GM21619 (cell line): Measurements from ENCODE around the gene KRAS.
A peak's percentile ranks its signal among the peaks of the same experiment; 100 is the strongest.

Experiments
- ATAC-seq: cut with Tn5 transposase; IDR thresholded peaks from one replicate; pipeline ENCODE4 v1.9.1; 2021; ENCODE audit not compliant: unreplicated experiment

KRAS gene

DNA sequence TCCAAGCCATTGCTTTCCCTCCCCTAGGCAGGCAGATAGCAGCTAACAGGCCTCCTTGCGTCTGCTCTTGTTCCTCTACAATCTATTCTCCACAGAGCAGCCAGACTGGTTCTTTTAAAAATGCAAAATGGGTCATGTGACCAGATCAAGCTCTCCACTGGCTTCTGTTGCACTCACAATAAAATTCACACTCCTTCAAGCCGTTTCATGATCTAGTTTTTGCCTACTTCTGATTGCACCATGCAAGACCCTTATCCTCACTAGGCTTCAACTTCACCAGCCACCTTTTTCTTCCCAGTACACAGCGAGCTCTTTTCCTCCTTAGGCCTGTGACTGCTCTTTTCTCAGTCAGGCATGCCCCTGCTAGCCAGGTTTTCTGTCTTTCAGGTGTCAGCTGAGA is 6.1 kb upstream of the KRAS start:
- ATAC-seq: no peak

DNA sequence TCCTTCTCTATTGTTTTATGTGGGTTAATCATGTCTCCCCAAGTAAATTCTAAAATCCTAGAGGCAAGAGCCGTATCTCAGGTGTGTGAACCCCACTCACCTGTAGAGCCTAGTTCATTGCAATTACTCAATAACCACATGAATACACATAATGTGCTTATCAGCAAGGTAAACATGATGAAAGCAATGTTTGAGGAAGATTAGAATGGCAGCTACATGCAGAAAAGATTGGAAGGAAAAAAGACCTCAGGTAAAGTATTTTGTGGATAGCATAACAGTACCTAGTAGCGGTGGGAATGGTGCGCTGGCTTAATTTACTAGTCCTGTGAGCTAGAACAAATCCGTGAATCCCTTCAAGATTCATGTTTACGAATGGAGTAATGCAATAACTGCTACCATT is 5.3 kb upstream of the KRAS start:
- no peak for ATAC-seq

DNA sequence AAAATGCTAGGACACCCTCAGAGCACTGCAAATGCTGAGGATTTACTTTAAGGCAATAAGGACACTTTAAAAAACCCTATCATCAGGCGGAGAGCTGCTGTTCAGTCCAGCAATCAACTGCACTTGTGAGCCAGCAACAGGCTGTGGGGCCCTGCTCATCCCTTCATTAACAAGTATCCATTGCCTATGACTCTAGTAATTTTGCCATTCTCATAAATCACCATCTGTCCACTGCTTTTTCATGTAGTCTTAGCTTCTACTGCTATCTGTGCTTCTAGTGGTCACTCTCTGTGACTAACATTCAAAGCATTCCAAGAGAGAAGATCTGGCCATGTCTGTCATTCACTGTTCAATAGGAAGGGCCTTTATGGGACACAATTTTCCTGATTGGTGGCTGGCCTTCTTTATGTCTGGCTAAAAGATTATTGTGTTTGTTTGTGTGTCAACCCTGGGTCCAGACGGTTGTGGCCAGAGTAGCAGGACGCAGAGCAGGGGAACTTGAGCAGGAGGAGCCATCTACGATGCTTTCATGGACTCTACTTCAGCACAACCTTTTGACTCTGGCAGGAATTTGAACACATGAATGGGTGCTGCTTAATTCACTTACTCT is 3.6 kb upstream of the KRAS start:
- ATAC-seq: no peak

DNA sequence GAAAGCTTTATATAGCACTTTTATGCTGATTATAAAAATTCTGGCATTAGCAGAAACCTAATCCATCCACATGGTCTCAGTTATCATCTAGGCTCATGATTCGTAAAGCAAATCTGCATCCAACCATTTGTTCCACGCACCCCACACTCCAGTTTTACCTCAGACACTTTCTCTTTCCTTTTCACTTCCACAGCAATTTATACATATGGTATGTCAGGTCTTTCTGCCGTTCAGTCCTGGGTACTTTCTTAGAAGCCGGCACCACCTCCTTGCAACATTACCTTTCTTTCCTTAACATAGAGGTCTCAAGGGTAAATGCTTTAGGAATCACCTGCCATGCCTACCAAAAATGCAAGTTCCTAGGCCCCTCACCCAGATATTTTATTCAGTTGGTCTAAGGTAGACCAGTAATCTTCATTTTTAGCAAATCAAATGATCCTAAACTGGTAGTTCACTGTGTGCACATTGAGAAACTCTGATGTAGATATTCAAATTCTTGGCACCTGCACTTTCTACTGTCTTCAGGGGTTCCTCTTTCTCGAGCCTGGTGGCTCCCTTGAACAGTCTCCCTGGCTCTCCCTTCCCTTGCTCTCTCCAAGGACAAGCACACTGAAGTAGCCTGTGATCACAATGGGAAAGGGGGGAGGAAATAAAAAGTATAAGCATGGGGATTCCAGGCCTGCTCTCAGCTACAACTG is 2.8 kb upstream of the KRAS start:
- no peak for ATAC-seq

DNA sequence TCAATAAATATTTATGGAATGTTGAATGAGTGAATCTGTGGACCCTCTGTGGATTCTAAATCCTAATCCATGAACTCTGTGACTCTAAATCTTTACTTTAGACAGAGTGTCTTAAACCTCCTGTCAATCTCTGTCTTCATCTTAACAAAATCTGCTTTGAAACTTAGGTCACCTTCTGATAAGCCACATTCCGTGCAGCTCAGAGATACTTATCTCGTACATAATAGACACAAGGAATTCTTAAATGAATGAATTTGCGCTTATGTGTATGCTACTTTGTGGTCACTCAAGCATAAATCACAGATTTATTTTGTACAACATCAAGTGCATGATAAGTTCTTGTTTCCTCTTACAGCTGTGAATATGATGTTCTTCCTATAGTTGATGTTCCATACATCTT is 2.2 kb upstream of the KRAS start:
- no peak for ATAC-seq

DNA sequence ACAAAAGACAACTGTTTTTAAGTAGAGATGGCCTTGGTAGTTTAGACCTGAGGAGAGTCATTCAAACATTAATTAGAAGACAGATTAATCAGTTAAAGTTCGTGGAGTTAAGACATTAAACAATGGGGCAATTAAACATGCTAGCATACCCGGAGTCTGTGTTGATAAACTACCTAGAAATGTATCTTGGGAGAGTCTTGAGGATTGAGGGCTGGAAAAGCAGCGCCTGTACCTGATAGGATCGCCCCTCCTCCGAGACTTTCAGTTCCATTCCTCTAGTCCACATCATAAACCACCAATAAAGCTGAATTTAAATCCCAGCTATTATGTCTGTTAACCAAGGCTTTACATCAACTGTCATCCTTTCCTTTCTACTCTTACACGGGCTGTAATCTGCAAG is 1.0 kb upstream of the KRAS start:
- ATAC-seq: no peak

DNA sequence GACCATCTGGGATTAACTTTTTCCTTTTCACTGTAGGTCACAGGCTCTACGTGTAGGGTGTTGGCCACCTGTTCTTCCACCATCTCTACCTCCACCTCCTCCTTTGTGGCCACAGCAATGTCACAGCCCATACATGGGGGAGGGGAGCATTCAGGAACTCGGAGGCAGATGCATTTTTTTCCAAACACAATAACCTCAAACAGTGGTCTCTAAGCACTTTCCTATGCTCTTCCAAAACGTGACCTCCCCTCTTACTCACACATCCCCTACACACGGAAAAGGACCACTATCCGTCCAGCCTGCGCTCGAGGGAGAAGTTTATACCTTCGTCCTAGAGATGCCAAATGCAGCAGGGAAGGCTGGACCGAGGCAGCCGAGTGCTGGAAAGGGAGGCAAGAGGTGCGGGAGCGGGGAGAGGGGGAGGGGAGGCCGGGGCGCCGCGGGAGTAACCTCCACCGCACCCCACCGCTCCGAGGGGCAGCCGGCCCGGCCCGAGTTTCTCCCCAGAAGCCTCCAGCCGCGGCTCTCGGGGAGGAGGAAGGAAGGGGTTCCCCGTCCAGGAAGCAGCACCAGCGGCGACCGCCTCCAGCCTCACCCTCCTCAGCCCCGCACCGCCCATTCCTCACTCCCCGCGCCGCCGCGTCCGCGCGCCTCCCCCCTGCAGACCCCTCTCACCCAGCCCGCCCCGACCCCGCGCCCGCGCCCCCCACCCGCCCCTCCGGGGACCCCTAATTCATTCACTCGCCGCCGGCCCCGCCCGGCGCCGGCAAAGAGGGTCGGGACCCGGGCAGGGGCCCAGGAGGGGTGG is 594 bp downstream of the KRAS start:
- peak; percentile 32 for ATAC-seq

DNA sequence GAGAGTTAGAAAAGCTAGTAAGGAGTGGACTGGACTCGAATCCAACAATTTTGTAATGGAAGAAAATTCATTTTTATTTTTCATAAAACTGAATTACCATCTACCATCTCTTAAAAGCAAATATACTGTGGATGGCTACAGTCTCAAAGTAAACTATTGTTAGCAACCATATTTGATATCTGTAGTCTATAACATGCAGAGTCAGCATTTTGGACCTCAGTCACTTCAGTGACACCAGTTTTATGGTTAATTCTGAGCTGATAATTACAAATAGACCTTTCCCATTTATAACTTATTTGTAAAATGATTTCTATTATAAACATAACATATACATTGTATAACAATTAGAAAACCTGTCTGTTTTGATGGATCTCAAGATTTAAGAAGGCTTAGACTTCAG is 2.0 kb downstream of the KRAS start:
- no peak for ATAC-seq

DNA sequence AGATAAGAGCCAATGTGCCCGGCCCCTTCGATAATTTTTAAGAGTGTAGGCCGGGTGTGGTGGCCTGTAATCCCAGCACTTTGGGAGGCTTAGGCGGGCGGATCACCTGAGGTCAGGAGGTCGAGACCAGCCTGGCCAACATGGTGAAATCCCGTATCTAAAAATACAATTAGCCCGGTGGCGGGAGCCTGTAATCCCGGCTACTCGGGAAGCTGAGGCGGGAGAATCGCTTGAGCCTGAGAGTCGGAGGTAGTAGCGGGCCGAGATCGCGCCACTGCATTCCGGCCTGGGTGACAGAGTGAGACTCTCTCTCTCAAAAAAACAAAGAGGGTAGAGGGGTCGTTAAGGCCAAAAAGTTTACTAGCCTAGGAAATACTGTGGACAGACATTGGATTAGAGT is 2.6 kb downstream of the KRAS start:
- ATAC-seq: no peak

DNA sequence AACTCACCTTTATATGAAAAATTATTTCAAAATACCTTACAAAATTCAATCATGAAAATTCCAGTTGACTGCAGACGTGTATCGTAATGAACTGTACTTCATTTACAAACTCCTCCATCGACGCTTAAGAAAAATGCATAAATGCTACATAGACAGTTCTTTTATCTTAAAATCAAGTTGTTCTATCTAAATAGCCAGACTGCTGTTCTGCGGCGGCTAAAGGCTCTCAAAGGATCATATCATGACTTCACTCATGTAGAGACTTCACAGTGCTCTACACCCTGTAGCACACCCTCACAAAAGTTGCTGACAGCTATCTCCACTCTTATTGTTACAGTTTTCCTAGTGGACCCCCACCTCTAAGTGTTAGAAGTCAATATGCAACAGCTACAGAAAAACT is 5.2 kb downstream of the KRAS start:
- no peak for ATAC-seq

DNA sequence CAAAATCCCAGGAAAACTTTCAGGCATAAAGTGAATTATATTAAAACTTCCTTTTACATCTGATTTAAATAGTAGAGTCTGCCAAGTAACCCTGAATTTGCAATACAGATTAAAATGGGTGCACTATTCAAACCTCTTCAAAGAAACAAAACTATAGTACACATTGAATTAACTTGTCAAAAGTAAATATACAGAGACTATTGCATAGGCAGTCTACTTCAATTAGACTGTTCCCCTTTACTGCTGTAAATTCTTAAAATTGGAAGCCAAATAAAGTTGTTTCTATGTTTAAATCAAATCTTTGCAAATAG is 7.1 kb downstream of the KRAS start:
- ATAC-seq: no peak

DNA sequence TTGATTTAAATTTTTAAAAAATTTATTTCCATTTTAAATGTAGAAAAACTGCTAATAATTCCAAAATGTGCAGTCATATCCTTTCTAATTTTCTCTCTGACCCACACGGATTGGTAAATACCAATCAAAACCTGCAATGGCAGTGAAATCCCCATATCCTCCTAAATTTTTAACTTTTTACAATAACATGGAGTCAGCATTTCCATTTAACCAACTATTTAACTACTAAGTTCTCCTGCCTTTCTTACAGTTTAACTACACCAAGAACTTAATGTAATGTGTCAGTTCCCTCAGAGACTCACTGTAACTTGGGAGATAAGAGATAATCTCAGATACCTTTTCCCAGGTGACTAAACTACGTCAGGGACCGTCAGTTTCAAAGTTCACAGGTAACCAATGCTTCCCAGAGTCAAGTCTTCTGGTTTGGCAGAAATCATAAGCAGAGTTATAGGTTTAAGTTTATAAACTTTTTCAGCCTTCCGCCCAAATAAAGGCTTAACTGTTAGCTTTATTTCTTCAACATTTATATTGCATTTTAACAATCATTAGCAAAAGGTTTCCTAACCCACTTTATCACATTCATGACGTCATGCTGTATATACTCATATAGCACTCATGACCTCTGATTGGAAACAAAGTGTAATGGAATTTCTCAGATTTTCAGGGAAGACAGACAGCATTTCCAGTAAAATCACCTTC is 7.6 kb downstream of the KRAS start:
- ATAC-seq: no peak

DNA sequence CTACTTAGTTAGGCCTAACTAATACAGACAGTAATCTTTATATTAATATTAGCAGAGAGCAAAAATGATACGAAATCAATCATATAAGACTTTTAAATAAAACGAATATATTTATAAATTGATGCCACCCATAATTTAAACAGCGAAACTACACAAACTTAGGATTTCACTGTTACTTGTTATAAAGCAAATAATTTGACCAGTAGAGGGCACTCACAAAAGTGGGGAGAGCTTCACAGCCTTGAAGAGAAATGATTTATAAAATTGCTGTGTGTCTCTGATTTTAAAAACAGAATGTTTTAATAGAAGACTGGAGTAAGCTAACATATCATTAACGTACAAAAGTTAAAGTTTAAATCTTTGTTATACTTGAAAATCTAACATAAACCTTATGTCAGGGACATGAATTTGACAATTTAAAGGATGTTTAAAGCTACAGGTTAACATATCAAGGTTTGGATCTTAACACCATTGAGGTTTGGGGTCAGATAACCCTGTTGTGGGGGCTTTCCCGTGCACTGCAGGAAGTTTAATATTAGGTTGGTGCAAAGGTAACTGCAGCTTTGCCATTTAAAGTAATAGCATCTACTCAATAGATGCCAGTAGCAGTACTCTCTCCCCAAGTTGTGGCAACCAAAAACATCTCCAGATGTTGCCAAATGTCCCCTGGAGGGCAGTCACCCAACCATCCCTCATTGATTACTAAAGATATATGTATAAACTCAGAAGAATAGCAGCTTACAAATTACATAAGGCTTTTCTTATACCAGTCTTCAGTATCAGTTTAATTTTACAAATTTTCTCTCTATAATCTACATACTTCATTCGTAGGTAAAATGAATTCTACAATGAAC is 9.3 kb downstream of the KRAS start:
- ATAC-seq: no peak

DNA sequence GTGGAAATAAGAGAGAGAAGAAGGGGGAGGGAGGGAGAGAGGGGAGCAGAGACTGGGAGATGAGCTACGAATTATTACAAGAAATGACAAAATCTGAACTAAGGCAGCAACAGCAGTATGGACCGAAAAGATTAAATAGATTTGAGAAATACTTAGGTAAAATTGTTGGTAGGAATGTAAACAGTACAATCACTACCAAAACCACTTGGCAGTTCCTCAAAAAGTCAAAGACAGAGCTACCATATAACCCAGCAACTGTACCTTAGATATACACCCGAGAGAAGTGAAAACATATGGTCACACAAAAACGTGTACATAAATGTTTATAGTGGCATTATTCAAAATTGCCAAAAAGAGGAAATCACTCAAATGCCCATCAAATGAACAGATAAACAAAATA is 14.1 kb downstream of the KRAS start:
- no peak for ATAC-seq

DNA sequence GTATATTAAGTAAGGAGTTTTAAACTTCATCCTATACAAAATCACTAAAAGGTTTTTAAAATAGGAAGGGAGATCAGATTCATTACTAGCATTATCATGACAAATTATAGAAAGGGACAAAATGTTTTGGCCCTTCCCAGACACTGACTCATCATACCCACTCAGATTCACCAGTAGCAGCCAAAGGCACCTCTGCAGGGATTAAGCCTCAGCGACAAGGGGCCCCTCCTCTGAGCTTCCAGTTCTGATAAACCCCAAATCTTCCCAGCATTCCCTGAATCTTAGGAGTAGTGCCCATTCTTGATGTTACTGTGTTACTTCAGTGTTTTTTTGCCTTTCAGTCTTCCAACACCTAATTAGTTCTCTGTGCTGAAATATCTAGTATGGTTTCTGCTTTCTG is 14.5 kb downstream of the KRAS start:
- ATAC-seq: no peak

DNA sequence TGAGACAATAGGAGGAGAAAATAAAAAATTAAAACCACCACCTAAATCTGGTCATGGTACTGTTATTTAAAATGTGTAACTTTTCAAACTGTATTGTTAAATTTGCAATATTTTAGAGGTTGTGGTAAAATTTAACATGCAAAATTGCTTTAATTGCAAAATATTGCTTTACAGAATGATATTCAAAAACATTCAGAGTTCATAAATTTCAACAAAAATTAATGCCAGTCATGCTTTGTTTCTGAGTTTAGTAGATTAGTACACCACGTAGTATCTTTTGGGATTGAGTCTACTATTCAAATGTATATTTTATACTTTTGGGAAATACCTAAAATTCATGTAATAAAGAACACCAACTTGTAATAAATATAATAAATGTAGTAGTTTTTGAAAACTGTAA is 37.4 kb downstream of the KRAS start:
- ATAC-seq: no peak

DNA sequence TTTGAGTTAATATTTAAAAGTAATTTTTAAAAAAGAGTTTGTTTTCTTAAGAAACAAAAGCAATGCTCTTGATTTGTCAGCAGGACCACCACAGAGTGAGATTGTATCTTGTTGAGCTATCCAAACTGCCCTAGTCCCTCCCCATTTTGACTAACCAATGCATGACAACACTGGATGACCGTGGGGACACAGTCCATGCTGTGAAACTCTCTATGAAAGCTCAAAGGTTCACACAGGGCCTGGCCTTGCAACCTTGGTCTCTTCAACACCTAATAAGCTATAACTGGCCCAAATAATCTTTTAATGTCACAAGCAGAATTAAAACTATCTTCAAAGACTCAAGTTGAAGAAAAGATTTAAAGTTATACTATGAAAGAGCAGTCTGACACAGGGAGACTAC is 42.2 kb downstream of the KRAS start:
- ATAC-seq: no peak

DNA sequence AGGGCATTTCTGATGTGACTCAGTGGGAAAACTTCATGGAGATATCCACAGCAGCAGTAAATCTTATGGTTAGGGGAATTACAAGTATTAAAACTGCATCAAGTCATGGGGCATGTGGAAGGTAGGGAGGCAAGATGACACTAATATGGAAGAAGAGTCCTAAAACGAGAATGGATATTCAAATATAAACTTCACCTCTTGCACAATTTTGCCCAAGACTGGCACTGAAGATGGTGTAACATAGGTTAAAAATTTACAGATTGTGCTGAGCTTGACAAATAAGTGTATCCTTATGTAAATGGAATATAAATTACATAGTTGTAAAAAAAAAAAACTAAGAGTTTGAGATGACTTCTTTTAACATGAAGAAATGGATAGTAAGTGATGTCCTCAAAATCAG is 42.9 kb downstream of the KRAS start:
- ATAC-seq: no peak

DNA sequence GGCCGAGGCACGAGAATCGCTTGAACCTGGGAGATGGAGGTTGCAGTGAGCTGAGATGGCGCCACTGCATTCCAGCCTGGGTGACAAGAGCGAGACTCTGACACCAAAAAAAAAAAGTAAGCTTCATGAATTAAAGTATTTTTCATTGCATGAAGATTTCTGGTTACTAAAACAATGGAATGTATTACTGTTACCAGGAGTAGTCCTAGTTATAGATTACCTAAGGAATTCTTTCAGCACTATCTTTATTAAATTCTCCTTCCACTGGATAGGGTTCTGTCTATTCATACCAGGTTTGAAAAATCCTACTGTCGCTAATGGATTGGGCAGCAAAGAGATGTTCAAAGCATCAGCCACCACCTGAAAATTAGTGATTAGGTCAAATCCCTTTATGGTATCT is 43.3 kb downstream of the KRAS start:
- no peak for ATAC-seq

DNA sequence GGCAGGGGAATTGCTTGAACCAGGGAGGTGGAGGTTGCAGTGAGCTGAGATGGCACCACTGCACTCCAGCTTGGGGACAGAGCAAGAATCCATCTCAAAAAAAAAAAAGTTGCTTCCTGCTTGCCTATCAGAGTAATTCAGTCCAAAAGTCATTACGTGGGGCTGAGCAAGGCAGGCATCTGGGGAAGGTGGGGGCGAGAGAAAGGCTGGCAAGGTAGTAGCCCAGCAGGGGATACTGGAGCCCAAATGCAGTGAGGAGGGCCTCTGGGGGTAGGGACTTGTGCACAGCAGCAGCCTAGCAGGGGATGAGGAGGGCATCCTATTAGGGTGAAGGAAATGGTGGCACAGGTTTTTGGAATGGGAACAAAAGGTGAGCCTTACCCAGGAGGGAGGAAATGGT is 48.6 kb downstream of the KRAS start:
- no peak for ATAC-seq

DNA sequence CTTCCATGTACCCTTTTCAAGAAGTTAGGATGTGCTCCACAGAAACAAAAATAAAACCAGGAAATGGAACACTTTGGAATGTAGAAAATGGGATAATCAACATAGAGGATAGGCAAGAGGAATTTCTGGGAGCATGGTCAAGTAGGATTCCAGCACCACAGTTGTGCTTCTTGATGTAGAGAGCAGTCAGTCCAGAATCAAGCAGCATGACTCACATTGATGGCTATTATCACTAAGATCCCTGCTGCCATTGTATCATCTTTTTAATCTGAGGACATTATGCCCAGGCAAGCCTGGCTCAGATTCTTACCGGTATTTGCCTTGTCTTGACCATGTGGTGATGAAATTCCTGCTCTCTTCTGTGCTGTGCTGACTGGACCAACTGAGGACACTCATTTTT is 50.0 kb downstream of the KRAS start:
- ATAC-seq: no peak
